NCI-H2196 treated with DMSO at 0.1 percent for 48 hours (cell line): ENCODE results near the gene PTTG1IP2.

Experiments
- DNase-seq: peaks from one replicate; lab custom pipeline; 2025; ENCODE audit not compliant: unreplicated experiment; lab: John Stamatoyannopoulos, UW

Gene PTTG1IP2

GRCh38 chr7:90552521-90552920, 83.1 kb downstream of the PTTG1IP2 start:
- no peak for DNase-seq

- DNase-seq: no peak
Measured at GRCh38 chr7:90560730-90561129, 91.3 kb downstream of the PTTG1IP2 start.
